WTC11 (cell line): ENCODE results near the gene P2RX3. TPM values are rescaled to one million over a fixed set of nuclear protein-coding genes. Genes with fewer than 3 reads are reported as not detected.

Experiments used
- ATAC-seq: fragments of 200-7000 bp; cut with Tn5 transposase; 2 replicates; pipeline ENCODE4 v1.10.0; 2021; ENCODE audit warnings: mild to moderate bottlenecking, moderate library complexity
- CTCF ChIA-PET: fragments of 300-600 bp; sonication (Branson Sonifier 250); formaldehyde crosslinking; loops from one replicate; lab custom pipeline; 2021; ENCODE audit warnings: antibody characterized with exemption; lab: Charles Lee
- POLR2A ChIA-PET: fragments of 350-600 bp; sonication (Branson Sonifier 250); formaldehyde crosslinking; loops from one replicate; lab custom pipeline; 2021; ENCODE audit warnings: antibody characterized with exemption; lab: Charles Lee
- DNase-seq: peaks from one replicate; pipeline ENCODE4 v3.0.0; 2021; ENCODE audit warnings: low spot score
- H3K27ac Mint-ChIP-seq: 2 replicates; pipeline ENCODE4 v1.8.0; 2021; ENCODE audit warnings: mixed read lengths
- H3K27me3 Mint-ChIP-seq: 2 replicates; pipeline ENCODE4 v1.8.0; 2021; ENCODE audit warnings: low read depth, mild to moderate bottlenecking, moderate library complexity, mixed read lengths
- H3K36me3 Mint-ChIP-seq: 2 replicates; pipeline ENCODE4 v1.8.0; 2021; ENCODE audit warnings: mixed read lengths
- H3K4me1 Mint-ChIP-seq: 2 replicates; pipeline ENCODE4 v1.8.0; 2022; ENCODE audit warnings: mixed read lengths
- H3K4me3 Mint-ChIP-seq: 2 replicates; pipeline ENCODE4 v1.8.0; 2021; ENCODE audit warnings: mild to moderate bottlenecking, moderate library complexity, mixed read lengths
- H3K9me3 Mint-ChIP-seq: 2 replicates; pipeline ENCODE4 v1.8.0; 2021; ENCODE audit warnings: mixed read lengths
- ARID4B ChIP-seq: sonication (generic); formaldehyde crosslinking; IDR thresholded peaks from 2 replicates; pipeline ENCODE4 v1.8.0; 2023; ENCODE audit warnings: missing genetic modification reagents, mild to moderate bottlenecking, borderline replicate concordance
- CREM ChIP-seq: sonication (generic); formaldehyde crosslinking; IDR thresholded peaks from 2 replicates; pipeline ENCODE4 v1.8.1; 2022; ENCODE audit warnings: mild to moderate bottlenecking, missing genetic modification reagents, moderate library complexity
- E2F1 ChIP-seq: sonication (generic); formaldehyde crosslinking; IDR thresholded peaks from 2 replicates; pipeline ENCODE4 v1.8.0; 2022; ENCODE audit warnings: mild to moderate bottlenecking, missing genetic modification reagents
- ELF4 ChIP-seq: sonication (generic); formaldehyde crosslinking; IDR thresholded peaks from 2 replicates; pipeline ENCODE4 v1.8.1; 2022; ENCODE audit warnings: low read depth, mild to moderate bottlenecking, moderate library complexity, missing genetic modification reagents
- ESRRA ChIP-seq: sonication (generic); formaldehyde crosslinking; IDR thresholded peaks from 2 replicates; pipeline ENCODE4 v1.8.1; 2022; ENCODE audit warnings: mild to moderate bottlenecking, missing genetic modification reagents, borderline replicate concordance
- ETV6 ChIP-seq: sonication (generic); formaldehyde crosslinking; IDR thresholded peaks from 2 replicates; pipeline ENCODE4 v1.8.1; 2022; ENCODE audit warnings: mild to moderate bottlenecking, missing genetic modification reagents
- FOXK1 ChIP-seq: sonication (generic); formaldehyde crosslinking; IDR thresholded peaks from 2 replicates; pipeline ENCODE4 v1.8.0; 2022; ENCODE audit warnings: mild to moderate bottlenecking, moderate library complexity, missing genetic modification reagents
- GABPB1 ChIP-seq: sonication (generic); formaldehyde crosslinking; IDR thresholded peaks from 2 replicates; pipeline ENCODE4 v1.8.1; 2023; ENCODE audit warnings: mild to moderate bottlenecking, missing genetic modification reagents
- MAX ChIP-seq: sonication (generic); formaldehyde crosslinking; IDR thresholded peaks from 2 replicates; pipeline ENCODE4 v1.8.0; 2022; ENCODE audit warnings: mild to moderate bottlenecking, missing genetic modification reagents
- MXD4 ChIP-seq: fragments of 250-450 bp; sonication (Bioruptor Pico); IDR thresholded peaks from 2 replicates; pipeline ENCODE4 v1.8.0; 2021; ENCODE audit warnings: mild to moderate bottlenecking, moderate library complexity, borderline replicate concordance
- NFE2L1 ChIP-seq: sonication (generic); formaldehyde crosslinking; IDR thresholded peaks from 2 replicates; pipeline ENCODE4 v1.8.1; 2023; ENCODE audit warnings: missing genetic modification reagents
- NR2C2 ChIP-seq: sonication (generic); formaldehyde crosslinking; IDR thresholded peaks from 2 replicates; pipeline ENCODE4 v1.8.0; 2022; ENCODE audit warnings: mild to moderate bottlenecking, missing genetic modification reagents
- STAT6 ChIP-seq: sonication (generic); formaldehyde crosslinking; conservative IDR thresholded peaks from 2 replicates; pipeline ENCODE4 v1.8.1; 2023; ENCODE audit warnings: mild to moderate bottlenecking, low read depth, missing genetic modification reagents, moderate library complexity
- TP53 ChIP-seq: sonication (generic); formaldehyde crosslinking; IDR thresholded peaks from 2 replicates; pipeline ENCODE4 v1.8.1; 2023; ENCODE audit warnings: mild to moderate bottlenecking, missing genetic modification reagents
- ZMAT4 ChIP-seq: fragments of 250-450 bp; sonication (Bioruptor Pico); IDR thresholded peaks from 2 replicates; pipeline ENCODE4 v1.9.0; 2021; ENCODE audit warnings: mild to moderate bottlenecking
- ZNF263 ChIP-seq: sonication (generic); formaldehyde crosslinking; IDR thresholded peaks from 2 replicates; pipeline ENCODE4 v1.8.1; 2022; ENCODE audit warnings: low read depth, mild to moderate bottlenecking, moderate library complexity, missing genetic modification reagents
- ZNF416 ChIP-seq: fragments of 250-450 bp; sonication (Bioruptor Pico); IDR thresholded peaks from 2 replicates; pipeline ENCODE4 v1.9.0; 2021; ENCODE audit warnings: mild to moderate bottlenecking, inconsistent platforms
- ZNF423 ChIP-seq: fragments of 250-450 bp; sonication (Bioruptor Pico); IDR thresholded peaks from 2 replicates; pipeline ENCODE4 v2.1.2; 2022; ENCODE audit warnings: mild to moderate bottlenecking, moderate library complexity
- ZNF425 ChIP-seq: fragments of 250-450 bp; sonication (Bioruptor Pico); conservative IDR thresholded peaks from 2 replicates; pipeline ENCODE4 v1.9.0; 2021; ENCODE audit warnings: mild to moderate bottlenecking
- ZNF512 ChIP-seq: sonication (generic); formaldehyde crosslinking; IDR thresholded peaks from 2 replicates; pipeline ENCODE4 v1.8.1; 2022; ENCODE audit warnings: missing genetic modification reagents, borderline replicate concordance
- ZNF671 ChIP-seq: fragments of 250-450 bp; sonication (Bioruptor Pico); IDR thresholded peaks from 2 replicates; pipeline ENCODE4 v1.8.0; 2021; ENCODE audit warnings: mild to moderate bottlenecking
- ZSCAN18 ChIP-seq: fragments of 250-450 bp; sonication (Bioruptor Pico); IDR thresholded peaks from 2 replicates; pipeline ENCODE4 v2.1.2; 2022; ENCODE audit warnings: mild to moderate bottlenecking, moderate library complexity
- total RNA-seq: library from RNA; stranded (reverse); gene quantifications from 3 replicates; pipeline ENCODE4 v1.2.3, GENCODE V29; 2021

The P2RX3 gene
- total RNA-seq, 1 experiment from 2014 or later = 0.26 TPM

GRCh38 chr11:57359396-57359795 lies 21.2 kb downstream of the P2RX3 start (continued):
- TF ChIP-seq GABPB1 (CRISPR knock-in tag) (no peak), MXD4 (no peak), ZNF512 (CRISPR knock-in tag) (no peak), STAT6 (CRISPR knock-in tag) (no peak), E2F1 (CRISPR knock-in tag) (no peak), ZNF423 (no peak)

- ChIA-PET CTCF (interaction anchor here (0.6 to 3.9 kb wide), 9 partner anchors 10 to 133 kb away, joined by 3 to 15 read pairs (median 4); no protein-coding TSS in a partner anchor), POLR2A (no interaction called here)
- Mint-ChIP-seq H3K4me3 (no peak overlapping the region), H3K27me3 (peaks cover 11% of the 10 kb centered on the region; the same call in 1 of the 2 replicates), H3K4me1 (peaks cover 9% of the 10 kb centered on the region), H3K36me3 (no peaks in the 10 kb centered on the region), H3K27ac (no peak overlapping the region), H3K9me3 (peaks cover 4% of the 10 kb centered on the region; the same call in 1 of the 2 replicates)
- DNase-seq (no peak), ATAC-seq (no peak)
- no peak for TF ChIP-seq NR2C2 (CRISPR knock-in tag)
- TF ChIP-seq ETV6 (CRISPR knock-in tag) = no peak
- TF ChIP-seq ESRRA = no peak
- TF ChIP-seq ZMAT4 (CRISPR knock-in tag) = no peak
- no peak for TF ChIP-seq ZNF671 (CRISPR knock-in tag)
- no peak for TF ChIP-seq MAX (CRISPR knock-in tag)
- no peak for TF ChIP-seq TP53
- TF ChIP-seq FOXK1 (CRISPR knock-in tag) = no peak
- TF ChIP-seq ZNF425 (CRISPR knock-in tag) = no peak
- TF ChIP-seq CREM (CRISPR knock-in tag) = no peak
- no peak for TF ChIP-seq ELF4 (CRISPR knock-in tag)
- TF ChIP-seq NFE2L1 (CRISPR knock-in tag) = no peak
- TF ChIP-seq ZSCAN18 (CRISPR knock-in tag) = no peak
- TF ChIP-seq ARID4B (CRISPR knock-in tag) = no peak
- no peak for TF ChIP-seq ZNF263 (CRISPR knock-in tag)
- no peak for TF ChIP-seq ZNF416 (CRISPR knock-in tag)
Observed at GRCh38 chr11:57359896-57360690, 21.9 kb downstream of the P2RX3 start.
